HG03520 (cell line): ENCODE measurements around the gene ABCA8.
"Not testable (repeated sequence)": the region's sequence is repeated elsewhere in the genome, so short reads cannot be mapped to it uniquely, and the experiment has no call there.

ENCODE experiments used
- ATAC-seq: cut with Tn5 transposase; IDR thresholded peaks from one replicate; pipeline ENCODE4 v1.9.1; 2021; ENCODE audit warnings: mild to moderate bottlenecking, moderate library complexity; ENCODE audit not compliant: unreplicated experiment

ABCA8 gene, protein sequence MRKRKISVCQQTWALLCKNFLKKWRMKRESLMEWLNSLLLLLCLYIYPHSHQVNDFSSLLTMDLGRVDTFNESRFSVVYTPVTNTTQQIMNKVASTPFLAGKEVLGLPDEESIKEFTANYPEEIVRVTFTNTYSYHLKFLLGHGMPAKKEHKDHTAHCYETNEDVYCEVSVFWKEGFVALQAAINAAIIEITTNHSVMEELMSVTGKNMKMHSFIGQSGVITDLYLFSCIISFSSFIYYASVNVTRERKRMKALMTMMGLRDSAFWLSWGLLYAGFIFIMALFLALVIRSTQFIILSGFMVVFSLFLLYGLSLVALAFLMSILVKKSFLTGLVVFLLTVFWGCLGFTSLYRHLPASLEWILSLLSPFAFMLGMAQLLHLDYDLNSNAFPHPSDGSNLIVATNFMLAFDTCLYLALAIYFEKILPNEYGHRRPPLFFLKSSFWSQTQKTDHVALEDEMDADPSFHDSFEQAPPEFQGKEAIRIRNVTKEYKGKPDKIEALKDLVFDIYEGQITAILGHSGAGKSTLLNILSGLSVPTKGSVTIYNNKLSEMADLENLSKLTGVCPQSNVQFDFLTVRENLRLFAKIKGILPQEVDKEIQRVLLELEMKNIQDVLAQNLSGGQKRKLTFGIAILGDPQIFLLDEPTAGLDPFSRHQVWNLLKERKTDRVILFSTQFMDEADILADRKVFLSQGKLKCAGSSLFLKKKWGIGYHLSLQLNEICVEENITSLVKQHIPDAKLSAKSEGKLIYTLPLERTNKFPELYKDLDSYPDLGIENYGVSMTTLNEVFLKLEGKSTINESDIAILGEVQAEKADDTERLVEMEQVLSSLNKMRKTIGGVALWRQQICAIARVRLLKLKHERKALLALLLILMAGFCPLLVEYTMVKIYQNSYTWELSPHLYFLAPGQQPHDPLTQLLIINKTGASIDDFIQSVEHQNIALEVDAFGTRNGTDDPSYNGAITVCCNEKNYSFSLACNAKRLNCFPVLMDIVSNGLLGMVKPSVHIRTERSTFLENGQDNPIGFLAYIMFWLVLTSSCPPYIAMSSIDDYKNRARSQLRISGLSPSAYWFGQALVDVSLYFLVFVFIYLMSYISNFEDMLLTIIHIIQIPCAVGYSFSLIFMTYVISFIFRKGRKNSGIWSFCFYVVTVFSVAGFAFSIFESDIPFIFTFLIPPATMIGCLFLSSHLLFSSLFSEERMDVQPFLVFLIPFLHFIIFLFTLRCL (N-terminal part only)

DNA sequence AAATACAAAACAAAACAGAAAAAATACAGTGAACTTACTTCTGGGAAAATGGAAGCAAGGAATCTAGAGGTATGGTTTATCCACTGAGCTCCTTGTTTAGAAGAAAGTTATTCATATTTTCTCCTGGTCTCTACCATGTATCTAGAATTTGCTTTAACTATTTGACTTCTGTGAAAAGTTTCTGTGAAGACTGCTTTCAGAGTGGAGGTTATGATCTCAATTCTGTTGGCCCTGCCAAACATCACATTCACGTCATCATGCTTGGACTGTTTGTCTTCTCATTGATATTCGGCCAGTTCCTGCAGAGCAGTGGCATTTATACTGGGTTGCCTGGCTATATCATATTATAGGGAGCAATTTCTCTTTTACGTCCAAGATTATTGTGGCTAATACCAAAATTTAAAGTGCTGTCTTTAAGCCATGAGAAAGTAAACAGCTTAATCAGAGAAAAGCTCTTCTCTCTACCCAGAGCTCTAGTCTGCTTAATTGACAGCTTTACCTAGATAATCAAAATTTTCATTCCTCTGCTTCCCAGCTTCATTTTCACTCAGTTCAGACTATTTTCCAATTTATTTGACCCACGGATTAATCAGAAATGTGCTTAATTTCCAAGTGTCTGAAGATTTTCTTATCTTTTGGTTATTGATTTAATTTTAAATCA, at the start of gene ABCA8:
Gene ABCA8, minus strand, starts transcription at position 212 of the 661 bp plus-strand sequence. CDS start 13,358 bp downstream, outside the sequence.
- ATAC-seq: no peak

DNA sequence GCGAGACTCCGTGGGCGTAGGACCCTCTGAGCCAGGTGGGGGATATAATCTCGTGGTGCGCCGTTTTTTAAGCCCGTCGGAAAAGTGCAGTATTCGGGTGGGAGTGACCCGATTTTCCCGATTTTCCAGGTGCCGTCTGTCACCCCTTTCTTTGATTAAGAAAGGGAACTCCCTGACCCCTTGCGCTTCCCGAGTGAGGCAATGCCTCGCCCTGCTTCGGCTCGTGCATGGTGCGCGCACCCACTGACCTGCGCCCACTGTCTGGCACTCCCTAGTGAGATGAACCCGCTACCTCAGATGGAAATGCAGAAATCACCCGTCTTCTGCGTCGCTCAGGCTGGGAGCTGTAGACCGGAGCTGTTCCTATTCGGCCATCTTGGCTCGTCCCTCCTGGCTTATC, 49.6 kb upstream of the ABCA8 start:
- ATAC-seq: not testable (repeated sequence)

DNA sequence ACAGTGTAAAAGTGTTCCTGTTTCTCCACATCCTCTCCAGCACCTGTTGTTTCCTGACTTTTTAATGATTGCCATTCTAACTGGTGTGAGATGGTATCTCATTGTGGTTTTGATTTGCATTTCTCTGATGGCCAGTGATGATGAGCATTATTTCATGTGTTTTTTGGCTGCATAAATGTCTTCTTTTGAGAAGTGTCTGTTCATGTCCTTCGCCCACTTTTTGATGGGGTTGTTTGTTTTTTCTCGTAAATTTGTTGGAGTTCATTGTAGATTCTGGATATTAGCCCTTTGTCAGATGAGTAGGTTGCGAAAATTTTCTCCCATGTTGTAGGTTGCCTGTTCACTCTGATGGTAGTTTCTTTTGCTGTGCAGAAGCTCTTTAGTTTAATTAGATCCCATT, 44.6 kb upstream of the ABCA8 start:
- ATAC-seq: not testable (repeated sequence)

DNA sequence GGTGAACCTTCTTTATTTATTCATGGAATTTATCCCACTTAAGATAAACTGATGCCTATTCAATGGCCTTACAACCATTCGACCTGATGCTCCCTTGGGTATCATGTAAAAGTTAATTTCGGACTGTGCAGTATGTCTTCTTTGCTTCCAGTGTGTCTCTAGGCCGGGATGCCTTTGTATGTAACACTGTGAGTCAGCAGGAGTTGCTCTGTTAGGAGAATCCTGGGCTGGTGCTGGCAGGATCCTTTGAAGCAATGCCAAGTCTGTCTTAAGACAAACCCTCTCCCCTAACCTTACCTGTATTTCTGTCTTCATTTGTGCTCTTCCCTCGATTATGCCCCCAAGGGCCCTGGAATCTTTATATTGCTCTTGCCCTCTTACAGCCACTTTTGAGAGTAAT, 37.9 kb upstream of the ABCA8 start:
- no peak for ATAC-seq

DNA sequence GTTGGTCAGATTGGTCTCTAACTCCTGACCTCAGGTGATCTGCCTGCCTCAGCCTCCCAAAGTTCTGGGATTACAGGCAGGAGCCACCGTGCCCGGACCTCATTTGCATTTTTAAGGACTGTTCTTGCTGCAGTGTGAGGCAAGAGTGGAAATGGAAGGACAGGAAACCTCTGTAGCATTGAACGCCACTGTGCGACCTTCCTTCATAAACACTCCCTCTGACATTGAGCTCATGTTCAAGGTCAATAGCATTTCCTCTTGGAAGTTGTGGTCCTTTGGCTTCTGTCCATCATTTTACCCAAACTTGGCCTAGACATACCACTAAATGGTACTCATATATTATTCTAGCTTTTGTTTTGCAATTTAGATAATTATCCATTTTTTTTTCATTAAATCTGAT, 32.8 kb upstream of the ABCA8 start:
- ATAC-seq: no peak

DNA sequence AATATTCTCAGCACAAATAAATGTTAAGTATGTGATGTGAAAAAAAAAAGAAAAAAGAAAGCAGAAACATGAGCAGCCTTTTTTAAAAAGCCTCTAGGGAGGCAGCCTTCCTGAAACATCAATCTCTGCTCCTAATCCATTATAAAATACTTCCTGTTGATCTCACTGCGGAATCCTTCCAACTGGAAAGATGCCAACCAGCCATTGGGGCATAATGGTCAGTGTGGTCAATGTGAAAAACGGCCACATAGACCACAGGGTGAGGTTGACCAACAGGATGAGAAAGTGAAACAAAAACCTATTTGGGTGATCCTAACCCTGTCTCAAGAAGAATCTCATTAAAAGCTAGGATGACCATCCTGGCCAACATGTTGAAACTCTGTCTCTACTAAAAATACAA, 26.1 kb upstream of the ABCA8 start:
- no peak for ATAC-seq

DNA sequence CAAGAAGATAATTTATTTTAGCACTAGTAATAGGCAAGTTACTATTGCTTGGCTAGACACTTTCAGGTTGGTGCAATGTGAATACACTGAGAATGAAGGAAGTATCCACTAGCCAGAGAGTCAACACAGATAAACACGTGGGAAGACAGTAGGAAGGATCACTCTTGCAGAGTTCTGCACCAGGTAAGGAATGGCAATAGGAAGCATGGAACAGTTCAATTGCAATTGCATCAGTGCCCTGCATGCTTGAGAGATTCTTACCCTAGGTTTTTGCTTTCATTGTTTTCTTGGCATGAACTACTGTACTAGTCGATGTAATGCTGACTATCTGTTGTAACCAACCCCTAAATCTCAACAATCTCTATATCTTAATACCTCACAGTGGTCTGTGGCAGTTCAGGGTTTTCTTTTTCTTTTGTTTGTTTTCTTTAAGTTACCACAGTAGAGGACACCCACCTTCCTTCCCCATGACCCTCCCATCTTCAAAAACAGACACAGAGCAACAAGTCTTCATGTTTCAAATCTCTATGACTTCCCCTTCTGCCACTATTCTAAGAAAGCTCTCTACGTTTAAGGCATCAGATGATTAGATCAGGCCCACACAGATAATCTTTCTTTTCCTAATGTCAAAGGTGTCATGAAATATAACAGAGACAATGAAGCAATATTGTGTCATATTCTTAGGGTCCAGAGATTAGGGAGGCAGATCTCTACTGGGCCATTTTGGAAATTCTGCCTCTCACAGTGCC, 18.1 kb upstream of the ABCA8 start:
- no peak for ATAC-seq

DNA sequence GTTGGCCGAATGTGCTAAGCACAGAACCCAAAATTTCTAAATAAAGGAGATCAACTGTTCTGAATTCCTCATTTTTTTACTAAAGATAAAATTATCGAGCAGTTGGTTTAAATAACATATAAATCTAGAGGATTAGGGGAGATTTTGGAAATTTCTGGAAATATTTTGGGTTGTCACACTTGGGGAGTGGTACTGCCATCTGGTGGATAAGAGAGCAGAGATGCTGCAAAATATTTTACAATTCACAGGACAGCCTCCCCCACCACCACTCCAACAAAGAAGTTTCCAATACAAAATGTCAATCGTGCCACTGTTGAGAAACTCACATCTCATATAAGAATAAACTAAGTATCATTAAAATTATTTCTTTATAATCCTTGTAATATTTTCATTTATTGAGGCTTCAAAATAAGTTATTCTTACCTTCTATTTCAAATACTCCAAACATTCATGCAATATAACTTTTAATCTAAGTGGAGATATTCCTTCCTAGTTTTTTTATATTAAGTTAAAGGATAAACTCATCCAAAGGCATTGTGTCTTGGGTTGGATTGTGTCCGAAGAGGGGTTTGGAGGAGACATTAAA, 17.0 kb upstream of the ABCA8 start:
- no peak for ATAC-seq

DNA sequence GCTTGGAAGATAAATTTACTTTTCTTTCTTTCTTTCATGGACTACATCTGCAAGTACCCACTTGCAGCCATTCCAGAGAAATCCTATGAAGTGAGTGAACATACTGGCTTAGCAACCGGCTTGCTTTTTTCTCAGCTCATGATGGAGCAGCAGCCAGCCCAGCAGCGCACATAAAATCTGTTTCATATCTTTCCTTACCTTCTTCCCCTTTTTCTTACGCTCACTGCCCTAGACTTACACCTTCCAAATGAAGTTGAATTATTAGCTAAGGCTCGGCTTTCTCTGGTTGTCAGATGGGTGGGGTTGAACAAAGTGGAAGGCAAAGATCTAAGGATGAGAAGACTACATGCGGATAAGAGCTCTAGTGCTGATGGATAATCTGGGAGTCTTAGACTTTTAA, 13.9 kb upstream of the ABCA8 start:
- ATAC-seq: no peak

DNA sequence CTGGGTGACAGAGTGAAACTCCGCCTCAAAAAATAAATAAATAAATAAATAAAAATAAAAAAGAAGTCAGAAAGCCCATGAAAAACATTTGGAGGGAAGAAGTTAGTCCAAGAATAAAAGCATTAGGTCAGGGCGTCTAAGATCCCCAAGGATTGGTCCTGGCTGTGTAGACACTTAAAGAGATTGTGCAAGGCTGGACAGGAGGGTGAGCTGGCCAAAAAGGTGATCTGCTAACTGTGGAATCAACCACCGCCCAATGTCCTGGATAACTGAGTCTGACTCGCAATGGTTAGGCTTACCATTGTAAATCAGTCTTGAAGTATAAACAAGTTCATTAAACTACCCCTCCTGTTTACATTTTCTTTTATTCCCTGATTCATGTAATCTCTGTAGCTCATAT, 8.8 kb upstream of the ABCA8 start:
- no peak for ATAC-seq

DNA sequence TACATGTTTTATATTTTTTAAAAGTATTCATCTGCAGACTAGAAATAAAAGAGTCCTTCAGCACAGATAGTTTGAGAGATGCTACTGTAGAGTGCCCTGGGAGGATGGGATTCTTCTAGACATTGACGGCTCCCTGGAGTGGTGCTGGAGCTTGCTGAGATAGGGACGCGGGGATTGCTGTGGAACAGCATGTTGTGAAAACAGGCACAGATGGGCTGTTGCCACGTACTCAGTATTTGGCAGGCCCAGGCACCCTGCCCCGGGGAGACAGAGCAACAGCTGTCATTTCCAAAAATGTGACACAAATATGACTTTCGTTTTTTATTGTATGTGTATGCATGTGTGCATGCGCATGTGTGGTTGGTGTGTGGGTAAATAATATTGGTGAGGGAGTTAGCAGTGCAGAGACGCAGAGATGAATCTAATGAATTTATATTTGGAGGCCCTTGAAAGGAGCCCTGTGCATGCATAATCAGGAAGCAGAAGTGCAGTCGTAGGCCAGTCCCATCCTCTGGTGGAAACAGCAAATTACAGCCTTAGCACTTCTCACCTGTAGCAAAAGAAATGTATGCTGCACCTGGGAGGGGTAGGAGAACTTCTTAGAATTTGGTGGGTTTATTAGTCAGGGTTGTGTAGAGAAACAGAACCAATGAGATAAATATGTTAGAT, 6.2 kb upstream of the ABCA8 start:
- no peak for ATAC-seq

DNA sequence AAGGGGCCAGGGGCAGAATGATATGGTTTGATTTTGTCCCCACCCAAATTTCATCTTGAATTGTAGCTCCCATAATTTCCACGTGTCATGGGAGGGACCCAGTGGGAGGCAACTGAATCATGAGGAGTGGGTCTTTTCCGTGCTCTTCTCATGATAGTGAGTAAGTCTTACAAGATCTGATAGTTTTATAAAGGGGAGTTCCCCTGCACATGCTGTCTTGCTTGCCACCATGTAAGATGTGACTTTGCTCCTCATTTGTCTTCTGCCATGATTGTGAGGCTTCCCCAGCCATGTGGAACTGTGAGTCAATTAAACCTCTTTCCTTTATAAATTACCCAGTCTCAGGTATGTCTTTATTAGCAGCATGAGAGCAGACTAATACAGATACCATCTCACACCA, 3.9 kb upstream of the ABCA8 start:
- not testable (repeated sequence) for ATAC-seq

DNA sequence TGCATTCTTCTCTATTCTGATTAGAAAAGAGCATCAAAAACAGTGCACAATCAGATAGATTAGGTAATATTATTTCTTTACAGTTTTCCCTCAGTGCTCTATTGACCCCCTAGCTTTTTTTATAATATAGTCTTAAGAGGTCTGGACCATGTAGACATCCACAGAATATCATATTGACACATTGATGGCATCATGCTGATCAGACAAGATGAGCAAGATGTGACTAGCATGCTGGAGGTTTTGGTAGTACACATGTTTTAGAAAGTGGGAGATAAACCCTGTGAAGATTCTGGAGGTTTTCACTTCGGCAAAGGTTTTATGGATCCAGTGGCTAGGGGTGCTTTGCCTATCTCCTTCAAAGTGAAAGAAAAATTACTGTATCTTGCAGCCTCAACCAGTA, 2.8 kb upstream of the ABCA8 start:
- no peak for ATAC-seq

DNA sequence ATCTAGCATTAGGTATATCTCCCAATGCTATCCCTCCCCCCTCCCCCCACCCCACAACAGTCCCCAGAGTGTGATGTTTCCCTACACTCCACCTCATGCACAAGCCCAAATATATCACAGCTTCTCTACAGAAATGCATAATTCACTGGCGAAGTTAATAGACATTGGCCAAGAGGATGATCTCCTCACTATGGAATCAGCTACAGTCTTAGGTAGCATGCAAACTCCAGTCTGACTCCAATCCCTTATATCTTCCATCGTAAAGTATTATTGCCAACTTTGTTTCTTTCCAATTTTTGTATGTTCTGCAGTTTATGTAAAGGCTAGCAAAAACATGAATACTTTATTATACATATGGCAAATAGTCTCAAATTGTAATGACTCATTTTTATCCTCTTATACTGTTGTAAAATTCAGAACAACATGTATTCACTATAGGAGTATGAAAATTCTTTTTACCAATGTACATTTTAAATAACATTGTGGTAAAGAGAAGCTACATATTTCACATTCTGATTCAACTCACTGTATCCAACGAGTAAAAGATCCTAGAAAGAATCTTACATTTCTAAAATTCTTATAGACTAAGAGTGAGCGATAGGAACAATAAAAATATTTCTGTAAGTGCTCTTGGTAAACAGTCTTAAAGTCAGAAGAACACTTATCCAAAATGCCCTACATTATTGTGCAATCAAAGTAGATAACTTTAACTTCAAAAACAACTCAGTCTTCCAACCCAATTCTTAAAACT, 871 bp downstream of the ABCA8 start:
- ATAC-seq: no peak

DNA sequence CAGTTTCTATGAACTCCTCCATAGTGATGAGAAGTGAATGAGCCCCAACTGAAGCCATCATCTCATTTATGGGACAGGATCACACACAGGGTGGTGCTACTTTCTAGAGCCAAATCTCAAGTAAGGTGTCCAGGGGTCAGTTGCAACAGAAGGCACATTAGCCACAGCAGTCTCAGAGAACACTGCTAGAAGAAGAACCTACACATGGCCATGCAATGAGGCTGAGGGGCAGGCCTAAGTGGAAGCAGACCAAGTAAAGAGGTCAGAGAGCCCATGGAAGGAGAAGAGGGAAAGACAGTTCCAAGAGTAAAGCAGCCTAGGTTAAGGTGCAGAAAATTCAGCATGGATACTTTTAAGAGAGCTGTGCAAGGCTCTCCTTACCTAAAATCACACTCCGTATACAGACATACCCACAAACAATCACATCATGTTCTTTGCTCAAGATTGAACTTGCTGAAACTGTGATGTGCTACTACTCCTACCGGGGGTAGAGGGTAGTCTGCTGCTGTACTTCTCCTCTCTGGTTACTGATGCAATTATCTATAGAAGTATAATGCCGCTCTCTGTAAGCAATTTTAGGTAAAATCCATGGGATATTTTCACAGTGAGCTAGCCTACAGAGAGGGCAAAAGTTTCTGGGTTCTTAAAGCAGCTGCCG, 1.7 kb downstream of the ABCA8 start:
- ATAC-seq: no peak

DNA sequence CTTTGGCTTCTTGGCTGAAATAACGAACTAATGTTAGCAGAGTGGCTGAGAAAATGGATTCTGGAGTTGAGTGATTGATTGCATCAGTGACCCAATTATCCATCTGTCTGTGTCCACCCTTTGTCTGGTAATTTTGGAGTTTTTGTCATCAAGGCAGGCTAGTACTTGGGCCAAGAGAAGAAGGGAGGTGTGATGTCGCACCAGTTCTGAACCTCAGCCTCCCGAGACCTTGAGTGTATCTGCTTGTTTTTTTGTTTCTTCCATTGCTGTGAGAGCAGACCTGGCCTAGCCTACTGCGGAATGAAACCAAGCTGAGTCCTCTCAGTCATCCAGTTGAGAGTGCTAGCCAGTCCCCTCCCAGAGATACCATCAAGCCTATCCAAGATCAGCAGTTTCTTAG, 4.5 kb downstream of the ABCA8 start:
- no peak for ATAC-seq

DNA sequence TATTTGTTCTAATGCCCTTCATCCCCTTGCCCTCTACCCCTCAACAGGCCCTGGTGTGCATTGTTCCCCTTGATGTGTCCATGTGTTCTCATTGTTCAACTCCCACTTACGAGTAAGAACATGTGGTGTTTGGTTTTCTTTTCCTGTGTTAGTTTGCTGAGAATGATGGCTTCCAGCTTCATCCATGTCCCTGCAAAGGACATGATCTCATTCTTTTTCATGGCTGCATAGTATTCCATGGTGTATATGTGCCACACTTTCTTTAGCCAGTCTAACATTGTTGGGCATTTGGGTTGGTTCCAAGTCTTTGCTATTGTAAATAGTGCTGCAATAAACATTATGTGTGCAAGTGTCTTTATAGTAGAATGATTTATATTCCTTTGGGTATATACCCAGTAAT, 7.3 kb downstream of the ABCA8 start:
- ATAC-seq: not testable (repeated sequence)
